OCI-LY3 (cell line): Measurements from ENCODE around the gene HOXC11.

Source experiments
- H2AFZ ChIP-seq: fragments of 200-600, 300-600 bp; shearing (Covaris generic); 2 replicates; pipeline ENCODE4 v1.6.0; 2014; ENCODE audit warnings: antibody characterized with exemption, low read depth, low read length
- H3K27ac ChIP-seq: fragments of 200-600, 300-600 bp; sonication (generic); 2 replicates; pipeline ENCODE4 v1.5.1; 2014; ENCODE audit warnings: mild to moderate bottlenecking, low read length, moderate library complexity, mixed read lengths
- H3K27me3 ChIP-seq: fragments of 200-600, 300-600 bp; sonication (generic); 2 replicates; pipeline ENCODE4 v1.6.1; 2014; ENCODE audit warnings: low read depth, low read length, mixed read lengths
- H3K36me3 ChIP-seq: fragments of 200-600, 300-600 bp; sonication (generic); replicated peaks from 2 replicates; pipeline ENCODE3; 2014; ENCODE audit warnings: low read depth, low read length, mixed read lengths
- H3K4me1 ChIP-seq: fragments of 300-600, 200-600 bp; sonication (generic); 2 replicates; pipeline ENCODE4 v1.6.1; 2014; ENCODE audit warnings: low read length, mixed read lengths
- H3K4me2 ChIP-seq: fragments of 200-600, 300-600 bp; sonication (generic); 2 replicates; pipeline ENCODE4 v1.6.1; 2014; ENCODE audit warnings: low read length, mixed read lengths
- H3K4me3 ChIP-seq: fragments of 300-600, 200-600 bp; sonication (generic); 2 replicates; pipeline ENCODE4 v1.5.1; 2014; ENCODE audit warnings: antibody characterized with exemption, mild to moderate bottlenecking, low read length, moderate library complexity
- H3K79me2 ChIP-seq: fragments of 300-600, 200-600 bp; shearing (Covaris generic); 2 replicates; pipeline ENCODE4 v1.6.1; 2014; ENCODE audit warnings: mild to moderate bottlenecking, low read length, mixed read lengths
- H3K9ac ChIP-seq: fragments of 300-600, 200-600 bp; shearing (Covaris generic); 2 replicates; pipeline ENCODE4 v1.6.0; 2014; ENCODE audit warnings: mild to moderate bottlenecking, low read length, moderate library complexity
- H3K9me3 ChIP-seq: fragments of 200-600, 300-600 bp; shearing (Covaris generic); 2 replicates; pipeline ENCODE4 v1.6.1; 2014; ENCODE audit warnings: low read length, mixed read lengths; ENCODE audit not compliant: insufficient read depth
- H4K20me1 ChIP-seq: fragments of 200-600, 300-600 bp; sonication (generic); 2 replicates; pipeline ENCODE4 v1.6.1; 2016; ENCODE audit warnings: low read length, mixed read lengths; ENCODE audit not compliant: insufficient read depth
- CTCF ChIP-seq: fragments of 200-600, 300-600 bp; sonication (generic); IDR thresholded peaks from 2 replicates; pipeline ENCODE4 v1.5.1; 2014; ENCODE audit warnings: antibody characterized with exemption, low read length, low read depth
- EZH2phosphoT487 ChIP-seq: fragments of 200-600 bp; shearing (Covaris generic); IDR thresholded peaks from 2 replicates; pipeline ENCODE4 v1.6.1; 2018; ENCODE audit warnings: antibody characterized with exemption, mixed run types, low read depth

The HOXC11 gene

GRCh38 chr12:54012631-54013409, 39.9 kb downstream of the HOXC11 start:
- no peaks in the 10 kb centered on the region for H3K79me2 ChIP-seq

GRCh38 chr12:54014377-54015017, 41.6 kb downstream of the HOXC11 start:
- Histone ChIP-seq H4K20me1 (no peaks in the 10 kb centered on the region), H3K27me3 (peaks cover 32% of the 10 kb centered on the region), H3K4me1 (peaks cover 25% of the 10 kb centered on the region)

More at GRCh38 chr12:54012631-54013409, 39.9 kb downstream of the HOXC11 start:
- Histone ChIP-seq H3K9ac (no peak overlapping the region), H3K4me3 (no peak overlapping the region), H3K36me3 (no peaks in the 10 kb centered on the region), H2AFZ (no peak overlapping the region), H3K27me3 (peaks cover 41% of the 10 kb centered on the region), H3K27ac (no peak overlapping the region), H3K4me2 (no peak overlapping the region), H4K20me1 (no peaks in the 10 kb centered on the region), H3K9me3 (no peaks in the 10 kb centered on the region), H3K4me1 (peaks cover 20% of the 10 kb centered on the region)
- TF ChIP-seq CTCF (no peak; the same call in 1 of the 2 replicates), EZH2phosphoT487 (no peak)

GRCh38 chr12:54015018-54015931, 42.3 kb downstream of the HOXC11 start:
- Histone ChIP-seq H4K20me1 (no peaks in the 10 kb centered on the region), H3K4me2 (no peak overlapping the region), H3K36me3 (no peaks in the 10 kb centered on the region), H3K79me2 (no peaks in the 10 kb centered on the region), H3K9me3 (no peaks in the 10 kb centered on the region), H3K4me1 (peaks cover 25% of the 10 kb centered on the region), H2AFZ (no peak overlapping the region), H3K4me3 (no peak overlapping the region), H3K27ac (no peak overlapping the region), H3K27me3 (peaks cover 24% of the 10 kb centered on the region), H3K9ac (no peak overlapping the region)
- TF ChIP-seq EZH2phosphoT487 (no peak), CTCF (no peak)

More at GRCh38 chr12:54014377-54015017, 41.6 kb downstream of the HOXC11 start:
- no peak for TF ChIP-seq CTCF
- no peak for TF ChIP-seq EZH2phosphoT487
- no peak overlapping the region for H2AFZ ChIP-seq
- H3K36me3 ChIP-seq, result no peaks in the 10 kb centered on the region
- no peak overlapping the region for H3K4me3 ChIP-seq
- no peaks in the 10 kb centered on the region for H3K79me2 ChIP-seq
- H3K27ac ChIP-seq, result no peak overlapping the region
- H3K9me3 ChIP-seq, result no peaks in the 10 kb centered on the region
- no peak overlapping the region for H3K9ac ChIP-seq
- H3K4me2 ChIP-seq, result no peak overlapping the region
